AG09309 (cell line): ENCODE measurements around the gene C8G.

Source experiments
- DNase-seq: peaks from one replicate; pipeline ENCODE4 v3.0.0-alpha.2; 2010; ENCODE audit warnings: low read depth
- H3K4me3 ChIP-seq: 2 replicates; pipeline ENCODE4 v1.5.1; 2011; ENCODE audit warnings: mild to moderate bottlenecking, low read depth, low read length, moderate library complexity; ENCODE audit not compliant: control insufficient read depth
- TF ChIP-seq, protein P1 (sequence below): IDR thresholded peaks from 2 replicates; pipeline ENCODE4 v1.5.1; 2011; ENCODE audit warnings: mild to moderate bottlenecking, low read depth, low read length, inconsistent platforms; ENCODE audit not compliant: insufficient read depth, control insufficient read depth; ENCODE audit errors: missing control alignments

C8G gene

DNA sequence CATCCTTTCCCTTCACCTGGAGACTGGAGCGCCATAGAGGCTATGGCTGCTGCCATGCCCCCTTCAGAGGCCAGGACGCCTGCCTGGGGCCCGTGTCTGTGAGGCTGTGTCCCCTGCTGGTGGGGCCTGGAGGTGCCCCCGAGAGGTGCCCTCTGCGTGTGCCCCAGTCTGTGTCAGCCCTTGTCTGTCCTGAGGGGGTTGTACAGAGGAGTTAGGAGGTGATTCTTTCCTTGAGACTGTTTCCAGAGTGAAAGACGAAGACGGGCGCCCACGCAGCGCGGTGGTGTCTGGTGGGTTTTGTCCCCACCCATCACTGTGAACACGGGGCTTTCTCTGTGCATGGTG lies 34.2 kb upstream of the C8G start:
- no peak for DNase-seq
- TF ChIP-seq, protein P1, sequence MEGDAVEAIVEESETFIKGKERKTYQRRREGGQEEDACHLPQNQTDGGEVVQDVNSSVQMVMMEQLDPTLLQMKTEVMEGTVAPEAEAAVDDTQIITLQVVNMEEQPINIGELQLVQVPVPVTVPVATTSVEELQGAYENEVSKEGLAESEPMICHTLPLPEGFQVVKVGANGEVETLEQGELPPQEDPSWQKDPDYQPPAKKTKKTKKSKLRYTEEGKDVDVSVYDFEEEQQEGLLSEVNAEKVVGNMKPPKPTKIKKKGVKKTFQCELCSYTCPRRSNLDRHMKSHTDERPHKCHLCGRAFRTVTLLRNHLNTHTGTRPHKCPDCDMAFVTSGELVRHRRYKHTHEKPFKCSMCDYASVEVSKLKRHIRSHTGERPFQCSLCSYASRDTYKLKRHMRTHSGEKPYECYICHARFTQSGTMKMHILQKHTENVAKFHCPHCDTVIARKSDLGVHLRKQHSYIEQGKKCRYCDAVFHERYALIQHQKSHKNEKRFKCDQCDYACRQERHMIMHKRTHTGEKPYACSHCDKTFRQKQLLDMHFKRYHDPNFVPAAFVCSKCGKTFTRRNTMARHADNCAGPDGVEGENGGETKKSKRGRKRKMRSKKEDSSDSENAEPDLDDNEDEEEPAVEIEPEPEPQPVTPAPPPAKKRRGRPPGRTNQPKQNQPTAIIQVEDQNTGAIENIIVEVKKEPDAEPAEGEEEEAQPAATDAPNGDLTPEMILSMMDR: no peak
- H3K4me3 ChIP-seq: no peak overlapping the region

DNA sequence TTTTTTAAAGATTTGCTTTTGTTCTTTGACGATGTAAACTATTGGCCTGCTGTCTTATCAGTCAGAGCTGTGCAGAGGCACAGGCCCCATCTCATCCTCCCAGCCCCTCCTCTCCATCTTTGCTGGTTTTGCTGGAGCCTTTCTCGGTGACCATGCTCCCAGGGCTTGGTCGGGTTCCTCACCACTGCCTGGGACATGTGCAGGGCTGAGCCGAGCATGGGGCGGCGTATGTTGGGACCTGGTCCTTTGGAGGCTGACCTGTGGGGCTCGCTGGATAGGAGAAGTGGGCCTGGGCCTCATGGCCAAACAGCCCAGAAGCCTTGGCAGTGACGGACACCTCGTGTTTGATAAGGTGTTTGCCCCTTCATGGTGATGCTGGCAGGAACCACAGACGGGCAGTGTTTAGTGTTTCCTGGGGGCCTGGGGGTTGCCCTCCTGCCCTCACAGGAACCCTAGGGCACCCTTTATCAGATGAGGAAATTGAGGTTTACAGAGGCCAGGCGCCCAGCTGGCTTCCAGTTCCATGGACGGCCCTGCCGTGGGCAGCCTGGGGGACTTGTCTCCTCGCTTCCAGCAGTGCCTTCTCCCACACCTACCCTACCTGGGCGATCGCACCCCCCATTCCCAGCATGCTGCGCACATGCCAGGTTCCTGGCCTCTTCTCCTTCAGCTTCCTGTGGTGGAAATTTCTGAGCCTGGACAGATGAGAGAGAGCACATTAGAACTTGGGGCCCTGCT lies 31.2 kb upstream of the C8G start:
- TF ChIP-seq, protein P1: no peak
- no peak overlapping the region for H3K4me3 ChIP-seq
- DNase-seq: no peak

DNA sequence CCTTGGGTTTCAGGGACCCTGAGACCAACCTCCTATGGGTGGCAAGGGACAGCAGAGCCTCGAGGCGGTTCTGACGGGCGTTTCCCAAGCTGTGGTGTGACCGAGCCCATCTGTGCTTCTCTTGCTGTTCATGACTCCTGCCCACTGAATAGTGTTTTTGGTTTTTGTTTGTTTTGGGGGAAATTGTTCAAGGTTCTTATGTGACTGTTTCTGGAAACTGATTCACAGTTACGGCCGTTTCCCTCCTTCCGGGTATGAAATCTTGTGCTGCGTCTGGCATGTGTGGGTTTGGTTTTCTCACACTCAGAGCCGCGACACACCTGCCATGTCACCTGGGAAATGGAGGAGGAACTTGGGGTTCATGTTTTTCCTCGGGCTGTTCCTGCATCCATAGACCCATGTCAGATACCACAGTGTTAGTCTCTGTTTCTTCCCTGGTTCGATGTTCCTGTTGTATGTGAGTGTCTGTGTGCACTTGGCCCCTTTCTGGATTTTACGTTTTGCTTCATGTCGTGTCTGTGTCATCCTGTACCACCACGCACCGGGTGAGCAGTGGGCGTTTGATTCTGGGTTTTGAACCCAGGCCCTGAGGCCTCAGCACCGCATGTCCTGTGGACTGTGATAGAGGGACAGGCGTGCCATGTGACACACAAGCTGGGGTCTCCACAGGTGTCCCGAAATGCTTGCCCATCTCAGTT lies 29.3 kb upstream of the C8G start:
- TF ChIP-seq, protein P1: no peak
- no peak overlapping the region for H3K4me3 ChIP-seq
- DNase-seq: no peak

DNA sequence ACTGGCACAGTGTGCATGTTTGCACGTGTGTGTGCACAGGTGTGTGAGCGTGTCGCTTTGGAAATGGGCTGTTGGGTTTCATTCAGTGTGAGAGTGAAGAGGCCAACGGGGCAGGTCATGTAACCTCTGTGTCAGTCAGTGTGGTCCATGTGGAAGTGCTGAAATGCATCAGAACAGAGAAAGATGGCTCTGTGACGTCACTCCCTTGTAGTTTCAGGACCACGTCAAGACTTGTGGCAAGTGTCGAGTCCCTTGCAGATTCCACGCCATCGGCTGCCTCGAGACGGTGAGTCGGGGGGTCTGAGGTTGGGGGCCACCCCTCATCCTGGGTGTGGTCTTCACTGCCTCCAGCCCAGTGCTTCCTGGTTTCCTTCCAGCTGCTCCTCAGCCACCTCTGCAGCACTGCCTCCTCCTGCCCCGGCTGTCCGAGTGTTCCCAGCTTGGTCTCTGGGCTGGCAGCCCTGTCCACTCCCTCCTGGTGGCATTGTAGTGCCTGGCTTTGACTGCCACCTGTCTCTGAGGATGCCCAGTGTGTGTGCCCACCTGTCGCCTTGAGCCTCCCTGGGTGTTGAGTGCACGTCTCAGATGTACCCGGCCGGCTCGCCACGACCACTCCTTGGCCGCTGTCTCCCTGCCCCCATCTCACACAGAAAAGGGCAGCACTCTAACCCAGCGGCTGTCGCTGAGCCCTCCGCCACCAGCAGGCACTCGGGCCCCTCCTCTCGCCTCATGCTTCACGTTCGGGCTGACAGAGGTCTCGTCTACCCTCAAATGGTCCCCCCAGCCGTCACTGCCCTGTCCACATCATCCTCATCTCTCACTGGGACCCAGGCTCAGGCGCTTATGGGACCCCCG lies 28.5 kb upstream of the C8G start:
- H3K4me3 ChIP-seq: no peak overlapping the region
- no peak for DNase-seq
- TF ChIP-seq, protein P1: no peak

DNA sequence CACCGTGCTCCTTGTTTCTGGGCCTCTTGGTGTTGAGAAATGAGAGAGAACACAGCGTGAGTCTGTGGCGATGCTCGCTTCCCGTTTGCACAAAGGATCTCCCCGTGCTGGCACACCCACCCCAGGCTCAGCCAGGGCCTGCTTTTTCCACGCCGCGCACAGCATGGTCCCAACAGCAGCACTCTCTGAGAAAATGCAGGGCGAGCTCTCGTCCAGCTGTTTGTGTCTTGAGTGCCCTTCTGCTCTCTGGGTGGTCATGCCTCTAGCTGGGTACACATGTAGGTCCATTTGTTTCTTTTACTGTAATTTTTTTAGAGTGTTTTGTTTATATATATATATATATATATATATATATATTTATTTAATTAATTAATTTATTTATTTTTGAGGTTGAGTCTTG lies 27.1 kb upstream of the C8G start:
- H3K4me3 ChIP-seq: no peak overlapping the region
- DNase-seq: no peak
- TF ChIP-seq, protein P1: no peak

DNA sequence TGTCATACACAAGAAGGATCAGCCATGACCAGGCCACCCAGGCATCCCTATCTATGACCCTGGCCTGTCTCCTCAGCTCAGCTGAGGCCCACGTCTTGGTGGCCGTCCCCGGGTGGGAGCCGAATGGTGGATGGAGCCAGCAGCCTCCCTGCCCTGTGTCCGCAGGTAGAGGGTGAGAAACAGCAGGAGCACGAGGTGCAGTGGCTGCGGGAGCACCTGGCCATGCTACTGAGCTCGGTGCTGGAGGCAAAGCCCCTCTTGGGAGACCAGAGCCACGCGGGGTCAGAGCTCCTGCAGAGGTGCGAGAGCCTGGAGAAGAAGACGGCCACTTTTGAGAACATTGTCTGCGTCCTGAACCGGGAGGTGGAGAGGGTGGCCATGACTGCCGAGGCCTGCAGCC lies 25.0 kb upstream of the C8G start:
- no peak overlapping the region for H3K4me3 ChIP-seq
- no peak for DNase-seq
- TF ChIP-seq, protein P1: no peak
